ENCODE measurements around the gene ANKRD65.

- TF ChIP-seq CTCF (IDR thresholded peaks at IDR 0.05) (no peak), POLR2A (IDR thresholded peaks at IDR 0.05) (no peak), POLR2AphosphoS5 (IDR thresholded peaks at IDR 0.05) (no peak), EP300 (IDR thresholded peaks at IDR 0.05) (no peak)
These were observed 1.0 kb downstream of the ANKRD65 start for GRCh38 chr1:1419813-1420653.

All from sigmoid colon (tissue), 4 donors.